Trophoblast cell (in vitro differentiated cells and primary cell): ENCODE results near the gene CUX1.

Experiments
- DNase-seq, 2 donors: peaks; one replicate each; pipeline ENCODE4 v3.0.0-alpha.2; 2016
- H2AFZ ChIP-seq: 2 replicates; pipeline ENCODE4 v1.6.1; 2013; ENCODE audit warnings: low read length, moderate library complexity, mild to moderate bottlenecking; ENCODE audit not compliant: insufficient read depth, poor library complexity
- H2AK5ac ChIP-seq: 2 replicates; pipeline ENCODE4 v1.6.1; 2013; ENCODE audit warnings: mild to moderate bottlenecking, low read length
- H2BK120ac ChIP-seq: 2 replicates; pipeline ENCODE4 v1.6.1; 2013; ENCODE audit warnings: low read length, mild to moderate bottlenecking, moderate library complexity; ENCODE audit not compliant: insufficient read depth, poor library complexity
- H2BK12ac ChIP-seq: 2 replicates; pipeline ENCODE4 v1.6.1; 2013; ENCODE audit warnings: mild to moderate bottlenecking, low read length, moderate library complexity
- H2BK5ac ChIP-seq: 2 replicates; pipeline ENCODE4 v1.6.1; 2013; ENCODE audit warnings: low read length, low read depth, moderate library complexity, mild to moderate bottlenecking; ENCODE audit not compliant: poor library complexity
- H3K14ac ChIP-seq: 2 replicates; pipeline ENCODE4 v1.6.1; 2013; ENCODE audit warnings: mild to moderate bottlenecking, low read length
- H3K18ac ChIP-seq: 2 replicates; pipeline ENCODE4 v1.6.1; 2013; ENCODE audit warnings: mild to moderate bottlenecking, low read length
- H3K23ac ChIP-seq: 2 replicates; pipeline ENCODE4 v1.6.1; 2013; ENCODE audit warnings: low read length
- H3K27ac ChIP-seq: 2 replicates; pipeline ENCODE4 v1.5.1; 2013; ENCODE audit warnings: low read depth, mild to moderate bottlenecking, inconsistent platforms, low read length, moderate library complexity
- H3K27me3 ChIP-seq: 2 replicates; pipeline ENCODE4 v1.6.1; 2013; ENCODE audit warnings: inconsistent platforms, mild to moderate bottlenecking, low read length, moderate library complexity; ENCODE audit not compliant: insufficient read depth
- H3K36me3 ChIP-seq, 2 experiments: 1 replicate in 1 of 2; 2 replicates in 1 of 2; pipeline ENCODE4 v1.6.1; 2013; ENCODE audit warnings: low read length in 2 of 2, mild to moderate bottlenecking in 2 of 2, moderate library complexity in 1 of 2; ENCODE audit not compliant: insufficient read depth in 2 of 2, control insufficient read depth in 1 of 2
- H3K4ac ChIP-seq: 2 replicates; pipeline ENCODE4 v1.6.1; 2013; ENCODE audit warnings: low read depth, mild to moderate bottlenecking, low read length, moderate library complexity
- H3K4me1 ChIP-seq, 2 experiments: 1 replicate in 1 of 2; 2 replicates in 1 of 2; pipeline ENCODE4 v1.6.1; 2013; ENCODE audit warnings: low read length in 2 of 2, mild to moderate bottlenecking in 2 of 2, moderate library complexity in 1 of 2; ENCODE audit not compliant: insufficient read depth in 2 of 2, control insufficient read depth in 1 of 2
- H3K4me2 ChIP-seq: 2 replicates; pipeline ENCODE4 v1.6.1; 2013; ENCODE audit warnings: inconsistent platforms, mild to moderate bottlenecking, low read length, moderate library complexity
- H3K4me3 ChIP-seq: 2 replicates; pipeline ENCODE4 v1.5.1; 2013; ENCODE audit warnings: mild to moderate bottlenecking, low read depth, low read length, inconsistent platforms
- H3K79me1 ChIP-seq: one replicate; pipeline ENCODE4 v1.6.1; 2013; ENCODE audit warnings: low read length
- H3K79me2 ChIP-seq: 2 replicates; pipeline ENCODE4 v1.6.1; 2013; ENCODE audit warnings: low read length, mild to moderate bottlenecking; ENCODE audit not compliant: control insufficient read depth, insufficient read depth, poor library complexity
- H3K9ac ChIP-seq: 2 replicates; pipeline ENCODE4 v1.6.1; 2013; ENCODE audit warnings: mild to moderate bottlenecking, low read length
- H3K9me3 ChIP-seq: 2 replicates; pipeline ENCODE4 v1.6.1; 2013; ENCODE audit warnings: low read depth, mild to moderate bottlenecking, control low read depth, inconsistent platforms, low read length; ENCODE audit not compliant: insufficient read depth
- H4K12ac ChIP-seq: 2 replicates; pipeline ENCODE4 v1.6.1; 2013; ENCODE audit warnings: low read depth, mild to moderate bottlenecking, low read length, moderate library complexity
- H4K8ac ChIP-seq: 2 replicates; pipeline ENCODE4 v1.6.1; 2013; ENCODE audit warnings: low read depth, mild to moderate bottlenecking, low read length, moderate library complexity
- H4K91ac ChIP-seq: one replicate; pipeline ENCODE4 v1.6.1; 2013; ENCODE audit warnings: low read depth, mild to moderate bottlenecking, low read length, moderate library complexity
- WGBS: extraction: QIAGEN DNeasy Blood & Tissue Kit; methylation state at CpG from one replicate; pipeline ENCODE4 v1.1.7; 2013; ENCODE audit warnings: missing lambda C conversion rate; ENCODE audit not compliant: insufficient read length, insufficient coverage; ENCODE audit errors: extremely low coverage; 5-methylcytosine and 5-hydroxymethylcytosine counted together

Gene CUX1

DNA sequence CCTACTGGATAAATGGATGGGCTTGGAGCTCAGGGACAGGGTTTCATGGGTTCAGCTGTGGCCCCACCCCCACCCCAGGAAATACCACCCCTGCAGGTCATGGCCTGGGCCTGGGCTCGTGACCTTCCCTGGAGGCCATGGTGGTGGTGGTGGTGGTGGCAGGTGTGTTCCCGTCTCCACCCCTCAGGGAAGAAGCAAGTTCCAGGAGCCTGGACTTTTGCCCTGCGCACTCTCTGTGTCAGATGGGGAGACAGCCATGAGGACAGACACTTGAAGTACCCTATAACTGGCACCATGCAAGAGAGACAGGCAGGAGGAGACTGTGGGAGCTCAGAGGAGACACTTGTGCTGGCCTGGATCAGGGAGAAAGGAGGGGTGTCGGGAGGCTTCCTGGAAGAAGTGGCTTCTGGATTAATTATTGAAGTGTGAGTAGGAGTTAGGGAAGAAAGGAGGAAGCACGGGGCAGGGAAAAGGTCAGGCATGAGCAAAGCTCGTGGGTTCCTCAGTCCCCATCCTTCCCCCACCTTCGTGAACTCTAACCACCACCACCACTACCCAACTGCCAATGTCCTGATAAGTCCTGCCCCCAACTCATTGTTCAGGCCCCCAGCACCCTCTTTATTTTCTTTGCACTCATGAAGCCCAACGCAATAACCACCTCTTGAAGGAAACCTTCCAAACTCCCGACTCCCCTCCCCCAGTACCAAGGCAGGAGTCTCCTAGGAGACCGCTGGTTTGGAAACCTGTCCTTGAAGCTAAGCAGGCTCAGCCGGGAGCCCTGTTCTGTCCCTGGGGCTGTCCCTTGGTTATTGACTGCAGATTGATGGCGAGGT lies 478.1 kb downstream of the CUX1 start:
- Histone ChIP-seq H3K36me3 (peaks cover 2 to 5% of the 10 kb centered on the region in 2 experiments), H3K9me3 (no peaks in the 10 kb centered on the region), H2BK12ac (no peak overlapping the region), H2AK5ac (no peak overlapping the region), H3K4me1 (peaks cover 19 to 27% of the 10 kb centered on the region in 2 experiments), H3K18ac (no peak overlapping the region), H3K4me3 (no peak overlapping the region), H2BK5ac (peak overlapping the region; percentile 19), H4K12ac (no peak overlapping the region), H2AFZ (no peak overlapping the region), H3K79me2 (peaks cover 3% of the 10 kb centered on the region), H3K4me2 (no peak overlapping the region), H3K9ac (no peak overlapping the region), H3K4ac (no peak overlapping the region), H4K91ac (peak overlapping the region; percentile 82), H3K14ac (no peak overlapping the region), H4K8ac (no peak overlapping the region), H2BK120ac (peak overlapping the region; percentile 23), H3K79me1 (peaks cover 17% of the 10 kb centered on the region), H3K23ac (no peak overlapping the region), H3K27me3 (no peaks in the 10 kb centered on the region), H3K27ac (peak overlapping the region; percentile 54)
- WGBS: no CpG with 5 or more reads among the region's 12 CpGs
- DNase-seq: no peak

GRCh38 chr7:102296179-102296438 lies 478.7 kb downstream of the CUX1 start:
- Histone ChIP-seq H2BK5ac (peak overlapping the region; percentile 3), H3K23ac (no peak overlapping the region), H2AK5ac (no peak overlapping the region), H3K4me3 (no peak overlapping the region), H3K4me1 (peaks cover 19 to 27% of the 10 kb centered on the region in 2 experiments), H3K9ac (no peak overlapping the region), H3K4me2 (no peak overlapping the region), H3K27me3 (no peaks in the 10 kb centered on the region), H3K79me1 (peaks cover 17% of the 10 kb centered on the region), H3K18ac (peak overlapping the region; percentile 26), H3K27ac (peak overlapping the region; percentile 1), H4K8ac (no peak overlapping the region), H2BK12ac (no peak overlapping the region), H4K12ac (no peak overlapping the region), H4K91ac (no peak overlapping the region), H2AFZ (no peak overlapping the region), H3K9me3 (no peaks in the 10 kb centered on the region), H3K14ac (no peak overlapping the region), H2BK120ac (no peak overlapping the region), H3K4ac (no peak overlapping the region), H3K79me2 (peaks cover 3% of the 10 kb centered on the region), H3K36me3 (peaks cover 2 to 10% of the 10 kb centered on the region in 2 experiments)
- WGBS: no CpG with 5 or more reads among the region's 6 CpGs
- DNase-seq: no peak

DNA sequence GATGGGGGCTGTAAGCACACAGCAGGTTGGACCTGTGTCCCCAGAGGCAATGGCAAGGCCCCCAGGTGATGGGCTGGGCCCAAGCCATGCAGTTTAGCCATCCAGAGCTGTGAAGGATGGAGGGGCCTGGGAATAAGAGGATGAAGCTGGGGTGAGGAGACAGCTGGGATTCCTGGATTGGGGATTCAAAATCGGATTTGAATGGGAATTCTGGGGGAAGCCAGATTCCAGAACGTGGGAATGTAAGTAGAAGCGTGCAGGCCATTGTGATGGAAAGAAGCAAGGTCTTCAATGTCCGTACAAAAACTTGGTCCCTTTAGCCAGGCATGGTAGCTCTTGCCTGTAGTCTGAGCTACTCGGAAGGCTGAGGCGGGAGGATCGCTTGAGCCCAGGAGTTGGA lies 479.1 kb downstream of the CUX1 start:
- no peak overlapping the region for H2AFZ ChIP-seq
- peaks cover 19 to 27% of the 10 kb centered on the region in 2 experiments for H3K4me1 ChIP-seq
- no peak for DNase-seq
- H3K79me2 ChIP-seq: peaks cover 3% of the 10 kb centered on the region
- no peak overlapping the region for H4K12ac ChIP-seq
- peaks cover 17% of the 10 kb centered on the region for H3K79me1 ChIP-seq
- H3K36me3 ChIP-seq: peaks cover 2 to 13% of the 10 kb centered on the region in 2 experiments
- H3K9me3 ChIP-seq: no peaks in the 10 kb centered on the region
- H3K9ac ChIP-seq: no peak overlapping the region
- H3K18ac ChIP-seq: peak overlapping the region; percentile 26
- no peak overlapping the region for H2AK5ac ChIP-seq
- H3K4ac ChIP-seq: no peak overlapping the region
- H3K4me2 ChIP-seq: no peak overlapping the region
- H3K27me3 ChIP-seq: no peaks in the 10 kb centered on the region
- no peak overlapping the region for H3K4me3 ChIP-seq
- H2BK12ac ChIP-seq: peak overlapping the region; percentile 15
- peak overlapping the region; percentile 1 for H3K27ac ChIP-seq
- H3K23ac ChIP-seq: no peak overlapping the region
- H4K8ac ChIP-seq: no peak overlapping the region
- H4K91ac ChIP-seq: peak overlapping the region; percentile 32
- H3K14ac ChIP-seq: no peak overlapping the region
- H2BK5ac ChIP-seq: peak overlapping the region; percentile 3
- WGBS: no CpG with 5 or more reads among the region's 7 CpGs
- H2BK120ac ChIP-seq: peak overlapping the region; percentile 20

DNA sequence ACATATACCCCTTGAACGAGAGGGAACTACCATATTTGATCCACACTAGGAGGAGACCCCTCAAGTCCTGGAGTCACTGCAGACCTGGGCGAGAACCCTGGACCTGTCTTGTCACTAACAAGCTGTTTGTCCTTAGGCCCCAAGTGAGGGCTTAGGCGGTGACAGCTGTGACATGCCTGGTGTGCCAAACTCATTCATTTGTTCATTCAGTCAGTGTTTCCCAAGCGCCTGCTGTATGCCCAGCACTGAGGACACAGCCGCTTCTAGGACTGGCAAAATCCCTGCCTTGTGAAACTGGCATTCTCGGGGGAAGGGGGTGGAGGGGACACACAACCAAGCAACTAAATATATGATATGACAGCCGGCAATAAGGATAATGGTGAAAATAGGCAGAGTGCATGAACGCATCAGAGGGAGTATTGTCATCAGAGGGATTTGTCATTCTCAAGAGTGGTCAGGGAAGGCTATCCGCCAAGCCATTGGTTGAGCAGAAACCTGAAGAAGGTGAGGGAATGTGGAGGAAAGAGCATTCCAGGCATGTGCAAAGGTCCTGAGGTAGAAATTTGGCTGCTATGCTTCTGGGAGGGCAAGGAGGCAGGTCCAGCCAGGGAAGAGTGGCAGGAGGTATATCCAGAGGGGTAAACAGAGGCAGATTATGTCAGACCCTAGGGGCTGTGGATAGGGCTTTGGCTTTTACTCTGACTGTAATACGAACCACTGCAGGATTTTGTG lies 480.2 kb downstream of the CUX1 start:
- Histone ChIP-seq H3K4me2 (no peak overlapping the region), H3K9me3 (no peaks in the 10 kb centered on the region), H3K36me3 (peaks cover 0 to 13% of the 10 kb centered on the region in 2 experiments), H3K23ac (no peak overlapping the region), H3K27ac (no peak overlapping the region), H4K91ac (no peak overlapping the region), H3K4me1 (peaks cover 19 to 27% of the 10 kb centered on the region in 2 experiments), H2AK5ac (no peak overlapping the region), H3K79me1 (peaks cover 17% of the 10 kb centered on the region), H2BK5ac (no peak overlapping the region), H3K4me3 (no peak overlapping the region), H2BK120ac (peak overlapping the region; percentile 20), H2BK12ac (no peak overlapping the region), H3K9ac (no peak overlapping the region), H3K79me2 (peaks cover 3% of the 10 kb centered on the region), H3K18ac (no peak overlapping the region), H4K8ac (no peak overlapping the region), H3K4ac (no peak overlapping the region), H2AFZ (no peak overlapping the region), H4K12ac (no peak overlapping the region), H3K14ac (no peak overlapping the region), H3K27me3 (no peaks in the 10 kb centered on the region)
- no CpG with 5 or more reads among the region's 10 CpGs for WGBS
- peak in 1 of 2 donors; percentile 42 for DNase-seq
